Stimulated activated memory B cell treated with anti-CD40 and anti-IgM and Interleukin-4, amounts not matched to agents 10 μg/mL and 1 μg/mL and 100 μg/mL, for 72 hours (primary cell): ENCODE results near the gene TRIM33.
"Not testable (repeated sequence)": the region's sequence is repeated elsewhere in the genome, so short reads cannot be mapped to it uniquely, and the experiment has no call there.

Experiments
- ATAC-seq: fragments of 150-1000 bp; cut with Tn5 transposase; 2 replicates; pipeline ENCODE4 v1.10.0; 2021
- H3K27ac Mint-ChIP-seq: one replicate; pipeline ENCODE4 v1.8.0; 2022; ENCODE audit warnings: mild to moderate bottlenecking, mixed read lengths
- H3K27me3 Mint-ChIP-seq: one replicate; pipeline ENCODE4 v1.8.0; 2022; ENCODE audit warnings: mixed read lengths
- H3K36me3 Mint-ChIP-seq: one replicate; pipeline ENCODE4 v1.8.0; 2022; ENCODE audit warnings: mixed read lengths
- H3K4me1 Mint-ChIP-seq: one replicate; pipeline ENCODE4 v1.8.0; 2022; ENCODE audit warnings: mixed read lengths
- H3K4me3 Mint-ChIP-seq: one replicate; pipeline ENCODE4 v1.8.0; 2022; ENCODE audit warnings: mild to moderate bottlenecking, moderate library complexity, mixed read lengths
- H3K9me3 Mint-ChIP-seq: one replicate; pipeline ENCODE4 v1.8.0; 2022; ENCODE audit warnings: mixed read lengths

TRIM33 gene

DNA sequence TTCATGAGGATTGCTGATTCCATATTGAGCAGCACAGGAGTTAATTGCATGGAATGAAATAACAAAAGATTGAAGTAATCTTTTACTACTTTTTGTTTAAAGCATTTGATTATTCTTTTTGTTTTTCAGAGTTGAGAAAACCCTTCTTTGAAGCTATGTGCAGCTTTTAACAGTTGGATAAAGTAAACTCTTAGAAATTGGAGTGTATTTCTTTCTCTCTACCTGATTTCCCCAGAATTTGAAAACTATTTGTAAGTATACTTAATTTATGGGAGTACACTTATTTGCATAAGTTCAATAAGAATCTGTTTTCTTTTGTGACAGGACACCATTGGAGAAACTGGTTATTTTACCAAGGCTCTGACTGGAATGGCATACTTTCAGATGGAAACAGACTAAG lies 133.6 kb downstream of the TRIM33 start:
- no peak for ATAC-seq
- H3K4me3 Mint-ChIP-seq, result no peak overlapping the region
- no peaks in the 10 kb centered on the region for H3K27me3 Mint-ChIP-seq
- no peaks in the 10 kb centered on the region for H3K4me1 Mint-ChIP-seq
- H3K9me3 Mint-ChIP-seq, result peaks cover 17% of the 10 kb centered on the region
- no peaks in the 10 kb centered on the region for H3K36me3 Mint-ChIP-seq
- no peak overlapping the region for H3K27ac Mint-ChIP-seq

DNA sequence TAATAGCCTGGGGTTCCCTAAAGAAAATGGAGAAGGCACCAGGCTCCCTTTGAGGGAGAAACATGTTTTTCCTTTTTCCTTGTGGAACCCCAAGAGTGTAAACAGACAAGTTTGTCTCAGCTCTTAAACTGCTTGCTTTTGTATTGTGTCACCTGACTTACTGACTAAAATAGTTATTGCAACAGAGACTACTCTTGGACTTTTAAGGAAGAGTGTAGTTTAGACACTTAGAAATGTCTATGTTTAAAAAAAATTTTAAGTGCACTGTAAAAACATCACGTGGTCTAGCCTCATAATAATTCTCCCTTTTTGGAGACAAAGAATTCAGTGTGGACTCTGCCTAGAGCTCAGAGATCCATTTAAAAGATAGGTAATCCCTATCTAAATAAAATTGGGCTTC lies 141.1 kb downstream of the TRIM33 start:
- no peaks in the 10 kb centered on the region for H3K36me3 Mint-ChIP-seq
- no peak overlapping the region for H3K27ac Mint-ChIP-seq
- no peak overlapping the region for H3K4me3 Mint-ChIP-seq
- peaks cover 9% of the 10 kb centered on the region for H3K9me3 Mint-ChIP-seq
- H3K4me1 Mint-ChIP-seq, result no peaks in the 10 kb centered on the region
- peaks cover 11% of the 10 kb centered on the region for H3K27me3 Mint-ChIP-seq
- no peak for ATAC-seq

DNA sequence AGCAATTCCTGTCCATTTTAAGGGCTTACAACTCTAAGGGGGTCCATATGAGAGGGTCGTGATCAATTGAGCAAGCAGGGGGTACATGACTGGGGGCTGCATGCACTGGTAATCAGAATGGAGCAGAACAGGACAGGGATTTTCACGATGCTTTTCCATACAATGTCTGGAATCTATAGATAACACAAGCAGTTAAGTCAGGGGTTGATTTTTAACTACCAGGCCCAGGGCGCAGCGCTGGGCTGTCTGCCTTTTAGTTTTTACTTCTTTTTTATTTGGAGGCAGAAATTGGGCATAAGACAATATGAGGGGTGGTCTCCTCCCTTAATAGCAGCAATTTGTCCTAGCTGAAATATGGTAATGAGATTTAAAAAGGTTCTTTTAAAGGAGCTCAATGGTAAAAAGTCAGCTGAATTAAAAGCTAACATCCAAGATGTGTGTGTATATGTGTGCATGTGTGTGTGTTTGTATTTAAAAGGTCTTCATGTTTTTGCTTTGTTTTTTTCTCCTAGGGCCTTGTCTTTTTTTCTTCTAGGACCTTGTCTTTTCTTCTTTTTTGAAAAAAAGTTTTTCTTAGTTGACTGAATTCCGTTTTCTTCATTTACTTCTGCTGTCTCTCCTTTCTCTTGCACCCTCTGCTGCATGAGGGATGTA lies 141.6 kb downstream of the TRIM33 start:
- H3K27ac Mint-ChIP-seq, H3K4me1 Mint-ChIP-seq, H3K36me3 Mint-ChIP-seq, ATAC-seq, H3K4me3 Mint-ChIP-seq: not testable (repeated sequence)
- Mint-ChIP-seq H3K9me3 (peaks cover 14% of the 10 kb centered on the region), H3K27me3 (peaks cover 11% of the 10 kb centered on the region)

DNA sequence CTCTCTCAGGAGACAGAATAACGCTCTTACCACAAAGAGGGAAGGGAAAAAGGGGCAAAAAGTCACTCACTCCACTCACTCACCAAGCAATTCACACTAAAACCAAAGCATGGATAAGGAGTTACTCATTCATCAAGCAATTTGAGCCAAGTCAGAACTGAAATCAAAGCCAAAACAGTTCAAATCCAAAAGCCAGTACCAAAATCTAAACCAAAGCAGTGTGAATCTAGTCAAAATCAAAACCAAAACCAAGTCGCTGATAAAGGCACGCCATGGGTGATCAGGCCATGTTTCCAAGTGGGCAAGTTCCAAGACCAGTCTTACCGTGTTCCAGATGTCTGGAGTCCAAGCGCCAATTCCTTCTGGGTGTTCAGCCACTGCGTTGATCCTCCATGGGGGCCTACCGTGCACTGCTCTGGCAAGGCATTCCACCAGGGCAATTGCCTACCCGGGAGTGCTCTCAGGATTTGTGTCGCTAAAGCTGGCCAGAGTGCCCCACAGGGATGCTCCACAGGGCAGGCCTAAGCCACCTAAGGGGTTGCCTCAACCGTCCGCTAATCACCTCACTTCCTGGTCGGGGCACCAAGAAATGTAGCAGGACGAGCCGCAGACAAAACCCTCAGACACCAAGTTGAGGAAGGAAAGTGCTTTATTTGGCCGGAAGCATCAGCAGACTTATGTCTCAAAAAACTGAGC lies 142.3 kb downstream of the TRIM33 start:
- H3K9me3 Mint-ChIP-seq, result peaks cover 14% of the 10 kb centered on the region
- no peaks in the 10 kb centered on the region for H3K36me3 Mint-ChIP-seq
- no peak overlapping the region for H3K27ac Mint-ChIP-seq
- H3K27me3 Mint-ChIP-seq, result peaks cover 11% of the 10 kb centered on the region
- no peak for ATAC-seq
- H3K4me3 Mint-ChIP-seq, result no peak overlapping the region
- H3K4me1 Mint-ChIP-seq, result no peaks in the 10 kb centered on the region

DNA sequence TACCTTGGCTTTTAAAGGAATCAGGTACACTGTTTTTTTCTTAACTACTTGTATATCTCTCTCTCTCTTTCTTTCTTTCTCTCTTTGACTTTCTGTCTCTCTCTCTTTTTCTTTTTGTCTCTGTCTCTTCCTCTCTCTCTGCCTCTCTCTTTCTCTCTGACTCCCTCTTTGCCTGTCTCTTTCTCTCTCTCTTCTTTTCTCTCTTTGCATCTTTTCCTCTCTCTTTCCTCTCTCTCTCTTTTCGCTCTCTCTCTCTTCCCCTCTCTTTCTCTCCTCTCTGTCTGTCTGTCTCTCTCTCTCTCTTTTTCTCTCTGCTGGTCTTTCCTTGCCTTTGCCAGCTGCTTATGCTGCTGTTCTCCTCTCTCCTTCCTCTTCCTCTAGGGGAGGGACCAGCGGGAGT lies 143.2 kb downstream of the TRIM33 start:
- H3K4me1 Mint-ChIP-seq, result no peaks in the 10 kb centered on the region
- peaks cover 11% of the 10 kb centered on the region for H3K27me3 Mint-ChIP-seq
- H3K27ac Mint-ChIP-seq, result no peak overlapping the region
- ATAC-seq, result no peak
- peaks cover 16% of the 10 kb centered on the region for H3K9me3 Mint-ChIP-seq
- no peaks in the 10 kb centered on the region for H3K36me3 Mint-ChIP-seq
- no peak overlapping the region for H3K4me3 Mint-ChIP-seq

DNA sequence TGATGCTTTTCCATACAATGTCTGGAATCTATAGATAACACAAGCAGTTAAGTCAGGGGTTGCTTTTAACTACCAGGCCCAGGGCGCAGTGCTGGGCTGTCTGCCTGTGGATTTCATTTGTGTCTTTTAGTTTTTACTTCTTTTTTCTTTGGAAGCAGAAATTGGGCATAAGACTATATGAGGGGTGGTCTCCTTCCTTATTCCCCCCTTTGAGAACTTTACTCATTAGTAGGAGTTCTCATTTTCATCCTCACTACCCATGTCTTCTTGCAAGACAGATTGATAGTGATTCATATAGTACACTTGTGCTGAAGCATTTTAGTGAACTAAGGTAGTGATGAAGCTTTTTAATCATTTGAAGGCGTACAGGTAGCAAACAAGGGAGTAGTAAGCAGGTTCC lies 147.8 kb downstream of the TRIM33 start:
- H3K4me3 Mint-ChIP-seq, H3K36me3 Mint-ChIP-seq, H3K4me1 Mint-ChIP-seq, ATAC-seq, H3K27ac Mint-ChIP-seq: not testable (repeated sequence)
- Mint-ChIP-seq H3K27me3 (peaks cover 18% of the 10 kb centered on the region), H3K9me3 (peaks cover 22% of the 10 kb centered on the region)

DNA sequence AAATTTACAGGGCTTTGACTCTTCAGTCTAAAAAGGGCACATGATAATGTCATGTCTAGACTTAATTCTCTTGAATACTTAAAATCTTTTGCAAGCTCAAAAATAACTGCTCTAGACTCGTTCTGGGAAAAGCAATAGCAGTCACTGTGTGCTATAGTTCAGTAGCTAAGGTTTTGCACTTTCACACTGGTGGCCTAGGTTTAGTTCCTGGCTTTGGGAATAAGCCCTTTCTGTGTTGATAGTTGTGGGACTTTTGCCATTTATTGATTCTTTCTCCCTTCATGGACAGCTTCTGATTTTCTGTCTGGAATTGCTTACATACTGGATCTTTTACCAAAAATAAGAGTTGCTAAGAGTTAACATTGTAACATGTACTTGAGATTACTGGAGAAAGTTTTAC lies 151.2 kb downstream of the TRIM33 start:
- no peaks in the 10 kb centered on the region for H3K36me3 Mint-ChIP-seq
- no peaks in the 10 kb centered on the region for H3K4me1 Mint-ChIP-seq
- peaks cover 8% of the 10 kb centered on the region for H3K27me3 Mint-ChIP-seq
- no peak for ATAC-seq
- H3K4me3 Mint-ChIP-seq, result no peak overlapping the region
- H3K27ac Mint-ChIP-seq, result no peak overlapping the region
- peaks cover 14% of the 10 kb centered on the region for H3K9me3 Mint-ChIP-seq

DNA sequence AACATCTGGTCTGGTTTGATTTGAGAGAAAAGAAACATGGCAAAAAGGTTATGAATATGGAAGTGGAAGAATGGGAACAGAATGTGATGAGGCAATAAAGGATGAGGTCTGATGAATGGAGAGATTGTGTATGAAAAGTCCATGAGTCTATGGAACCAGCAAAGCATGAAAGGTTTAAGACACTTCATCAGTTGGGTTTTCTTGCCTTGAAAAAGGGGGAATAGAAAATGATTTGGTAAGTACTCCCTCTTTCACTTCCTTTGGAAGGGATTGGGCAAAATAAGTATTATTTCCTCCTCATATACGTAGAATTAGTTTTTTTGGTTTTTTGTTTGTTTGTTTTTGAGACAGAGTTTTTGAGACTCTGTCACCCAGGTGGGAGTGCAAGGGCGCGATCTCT lies 155.8 kb downstream of the TRIM33 start:
- Mint-ChIP-seq H3K27ac (no peak overlapping the region), H3K4me3 (no peak overlapping the region), H3K27me3 (no peaks in the 10 kb centered on the region), H3K9me3 (peaks cover 2% of the 10 kb centered on the region), H3K4me1 (peaks cover 8% of the 10 kb centered on the region), H3K36me3 (no peaks in the 10 kb centered on the region)
- ATAC-seq, result no peak

DNA sequence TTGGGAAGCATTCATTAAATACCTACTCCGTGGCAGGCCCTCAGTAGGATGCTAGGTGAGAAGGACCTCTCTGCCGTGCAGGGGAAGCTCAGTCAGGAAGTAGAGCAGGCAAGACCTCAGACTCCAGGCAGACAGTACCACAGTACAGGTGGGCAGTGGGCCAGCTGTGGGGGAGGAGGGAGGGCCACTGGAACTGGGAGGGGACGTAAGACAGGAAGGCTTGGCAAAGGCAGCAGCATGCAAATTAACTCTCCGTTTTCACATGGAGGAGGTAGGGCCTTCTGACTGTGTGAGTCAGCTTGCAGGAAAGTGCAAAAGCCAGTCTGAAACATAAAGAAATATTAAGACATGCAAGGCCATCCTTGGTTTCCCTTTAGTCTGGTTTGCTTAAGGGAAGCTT lies 157.7 kb downstream of the TRIM33 start:
- Mint-ChIP-seq H3K36me3 (no peaks in the 10 kb centered on the region), H3K27ac (no peak overlapping the region), H3K4me3 (no peak overlapping the region), H3K9me3 (peaks cover 2% of the 10 kb centered on the region), H3K4me1 (peaks cover 8% of the 10 kb centered on the region), H3K27me3 (no peaks in the 10 kb centered on the region)
- no peak for ATAC-seq

DNA sequence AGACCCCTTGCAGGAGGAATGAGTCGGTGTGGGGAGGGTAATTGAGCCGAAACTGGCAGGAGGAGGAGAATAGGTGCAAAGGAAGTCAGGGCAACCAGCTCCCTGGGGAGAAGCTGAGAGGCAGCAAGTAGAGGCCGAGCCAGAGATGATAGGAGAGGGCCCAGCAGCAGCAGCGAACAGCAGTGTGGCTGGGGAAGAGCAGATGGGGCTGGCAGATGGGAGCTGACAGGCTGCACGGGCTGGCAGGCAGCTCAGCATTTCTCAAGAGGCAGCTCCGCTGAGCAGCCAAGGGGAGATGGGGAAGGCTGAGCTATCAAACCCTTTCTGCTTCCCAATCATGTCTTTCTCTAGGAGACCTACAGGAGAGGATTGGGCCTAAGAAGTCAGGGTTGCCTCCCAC lies 158.2 kb downstream of the TRIM33 start:
- Mint-ChIP-seq H3K27me3 (no peaks in the 10 kb centered on the region), H3K4me1 (peaks cover 8% of the 10 kb centered on the region), H3K4me3 (no peak overlapping the region), H3K36me3 (no peaks in the 10 kb centered on the region), H3K27ac (no peak overlapping the region), H3K9me3 (peaks cover 2% of the 10 kb centered on the region)
- ATAC-seq, result no peak

DNA sequence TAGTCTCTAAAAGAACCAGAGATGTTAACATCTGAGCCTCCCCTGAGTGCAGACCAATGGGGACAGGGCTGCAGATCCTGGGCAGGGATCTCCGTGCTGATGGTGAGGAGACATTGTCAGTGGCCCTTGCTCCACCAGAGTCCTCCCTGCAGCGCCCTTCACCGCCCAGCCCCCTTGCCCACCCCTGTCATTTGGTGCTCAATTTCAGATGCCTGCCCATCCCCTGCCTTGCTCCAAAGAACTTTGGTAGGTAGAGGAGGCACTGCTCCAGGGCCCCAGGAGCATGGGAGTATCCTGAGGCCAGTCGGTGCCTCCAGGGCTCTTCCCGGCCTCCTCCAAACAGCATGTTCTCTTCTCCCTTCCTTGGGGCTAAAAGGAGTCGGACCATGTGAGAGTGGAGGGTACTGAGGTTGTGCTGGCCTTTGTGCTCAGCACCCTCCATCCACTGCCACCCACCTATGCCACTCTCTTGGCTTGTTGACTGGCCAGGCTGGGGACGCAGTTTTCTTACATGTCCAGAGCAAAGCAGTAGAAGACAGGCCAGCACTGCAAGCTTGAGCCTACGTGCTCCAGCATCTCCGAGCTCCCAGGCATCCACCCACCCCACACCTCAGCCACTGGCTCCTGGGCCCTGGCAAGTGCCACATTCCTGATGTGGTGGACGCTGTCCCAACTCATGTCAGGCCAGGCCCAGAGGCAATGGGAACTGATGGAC lies 160.1 kb downstream of the TRIM33 start:
- H3K36me3 Mint-ChIP-seq, result no peaks in the 10 kb centered on the region
- H3K4me1 Mint-ChIP-seq, result peaks cover 16% of the 10 kb centered on the region
- peaks cover 8% of the 10 kb centered on the region for H3K27me3 Mint-ChIP-seq
- peaks cover 2% of the 10 kb centered on the region for H3K9me3 Mint-ChIP-seq
- H3K4me3 Mint-ChIP-seq, result no peak overlapping the region
- ATAC-seq, result no peak
- H3K27ac Mint-ChIP-seq, result no peak overlapping the region

DNA sequence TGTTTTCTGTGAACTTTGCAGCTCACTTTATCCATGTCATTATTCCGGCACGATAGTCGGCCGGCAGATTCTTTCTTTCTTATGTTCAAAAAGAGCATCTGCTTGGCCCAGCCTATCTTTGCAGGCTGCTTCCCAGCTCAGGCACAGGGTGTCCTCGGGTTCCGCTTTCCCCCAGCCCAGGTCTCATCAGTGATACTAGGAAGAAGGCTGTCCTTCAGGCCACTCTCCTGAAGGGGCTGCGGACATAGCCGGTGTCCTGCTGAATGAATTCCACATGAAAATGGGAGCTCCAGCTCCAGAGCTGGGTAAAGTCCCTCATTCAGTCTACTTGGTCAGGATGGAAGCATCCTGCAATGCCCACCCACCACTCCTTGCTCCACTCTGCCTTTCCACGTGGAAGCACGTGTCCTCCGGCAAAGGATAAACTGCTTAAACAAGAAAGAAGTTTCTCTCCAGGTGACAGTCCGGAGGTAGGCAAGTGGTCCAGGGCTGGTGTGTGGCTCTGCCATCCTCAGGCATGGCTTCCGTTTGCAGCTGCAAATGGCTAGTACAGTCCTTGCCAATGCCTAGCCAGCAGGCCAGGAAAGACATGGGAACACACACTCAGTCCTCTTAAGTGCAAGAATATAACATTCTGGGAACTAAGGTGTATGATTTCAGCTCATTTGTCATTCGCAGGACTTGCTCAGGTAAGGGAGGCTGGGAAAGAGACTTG lies 161.0 kb downstream of the TRIM33 start:
- Mint-ChIP-seq H3K4me3 (no peak overlapping the region), H3K27me3 (peaks cover 15% of the 10 kb centered on the region), H3K27ac (no peak overlapping the region), H3K9me3 (peaks cover 1% of the 10 kb centered on the region), H3K36me3 (no peaks in the 10 kb centered on the region), H3K4me1 (peaks cover 20% of the 10 kb centered on the region)
- no peak for ATAC-seq

DNA sequence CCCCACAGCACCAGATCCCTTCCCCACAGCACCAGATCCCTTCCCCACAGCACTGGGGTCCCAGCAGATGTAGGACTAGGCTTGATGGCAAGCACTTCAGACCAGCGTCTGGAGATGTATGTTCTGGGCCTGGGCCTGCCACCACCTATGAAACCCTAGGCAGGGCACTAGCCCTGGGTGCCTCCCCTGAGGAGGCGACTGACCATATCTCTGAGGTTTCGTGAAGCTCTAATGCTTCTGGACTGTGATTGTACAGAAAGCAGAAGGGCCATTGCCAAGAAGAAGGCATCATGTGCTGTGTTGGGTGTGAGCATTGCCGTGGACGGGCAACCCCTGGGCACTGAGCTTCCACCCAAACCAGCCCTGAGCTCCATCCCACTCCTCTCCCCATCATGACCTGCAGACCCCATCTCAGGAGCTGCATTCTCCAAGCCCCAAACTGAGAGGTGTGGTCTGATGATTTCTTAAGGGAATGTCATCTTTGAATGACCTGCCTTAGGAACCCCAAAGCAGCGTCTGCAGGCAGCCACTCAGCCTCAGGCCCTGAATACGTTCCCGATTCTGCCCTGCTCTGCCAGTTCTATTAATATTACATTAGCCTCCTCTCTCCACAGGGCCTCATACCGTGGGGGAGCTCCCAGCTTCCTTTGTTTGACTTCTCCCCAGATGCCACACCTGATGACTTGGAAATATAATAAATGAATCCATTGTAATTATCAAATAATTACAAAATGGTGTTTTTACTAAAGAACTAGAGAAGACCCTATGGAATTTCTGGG lies 163.4 kb downstream of the TRIM33 start:
- H3K9me3 Mint-ChIP-seq, result no peaks in the 10 kb centered on the region
- H3K36me3 Mint-ChIP-seq, result no peaks in the 10 kb centered on the region
- H3K4me1 Mint-ChIP-seq, result peaks cover 15% of the 10 kb centered on the region
- no peak overlapping the region for H3K4me3 Mint-ChIP-seq
- peaks cover 25% of the 10 kb centered on the region for H3K27me3 Mint-ChIP-seq
- H3K27ac Mint-ChIP-seq, result no peak overlapping the region
- no peak for ATAC-seq

DNA sequence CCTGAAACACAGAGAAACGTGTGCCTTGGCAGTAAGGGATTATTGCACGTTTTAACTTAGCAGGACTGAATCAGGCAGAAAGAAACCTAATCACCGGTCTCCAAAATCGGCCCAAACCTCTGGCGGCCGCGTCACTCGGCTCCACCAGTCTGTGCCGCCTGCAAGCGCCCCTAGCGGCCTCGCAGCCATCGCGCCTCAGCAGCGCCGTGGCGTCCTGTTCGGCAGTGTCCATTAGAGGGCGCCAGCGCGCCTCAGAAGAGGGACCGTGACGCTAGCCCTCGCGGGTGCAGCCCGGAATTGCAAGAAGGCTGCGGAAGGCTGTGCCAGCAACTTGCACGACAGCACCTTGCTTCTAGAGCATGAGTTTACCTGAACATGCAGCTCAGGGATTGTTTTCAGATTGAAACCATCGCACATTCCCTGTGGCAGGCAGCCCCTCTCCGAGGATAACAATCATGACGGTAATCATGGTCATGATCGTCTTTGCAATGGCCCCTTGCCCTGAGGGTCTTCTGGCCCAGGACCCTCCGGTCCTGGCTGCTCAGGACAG lies 164.4 kb downstream of the TRIM33 start:
- Mint-ChIP-seq H3K36me3 (no peaks in the 10 kb centered on the region), H3K27me3 (peaks cover 26% of the 10 kb centered on the region), H3K4me3 (peak overlapping the region; percentile 93), H3K4me1 (peaks cover 12% of the 10 kb centered on the region), H3K27ac (peak overlapping the region; percentile 79), H3K9me3 (no peaks in the 10 kb centered on the region)
- ATAC-seq, result peak; percentile 99
